ENCODE measurements around the gene GNE. TPM values are rescaled to one million over a fixed set of nuclear protein-coding genes. Genes with fewer than 3 reads are reported as not detected.

GNE gene
- total RNA-seq, 1 experiment from 2014 or later, result 4.6 TPM

DNA sequence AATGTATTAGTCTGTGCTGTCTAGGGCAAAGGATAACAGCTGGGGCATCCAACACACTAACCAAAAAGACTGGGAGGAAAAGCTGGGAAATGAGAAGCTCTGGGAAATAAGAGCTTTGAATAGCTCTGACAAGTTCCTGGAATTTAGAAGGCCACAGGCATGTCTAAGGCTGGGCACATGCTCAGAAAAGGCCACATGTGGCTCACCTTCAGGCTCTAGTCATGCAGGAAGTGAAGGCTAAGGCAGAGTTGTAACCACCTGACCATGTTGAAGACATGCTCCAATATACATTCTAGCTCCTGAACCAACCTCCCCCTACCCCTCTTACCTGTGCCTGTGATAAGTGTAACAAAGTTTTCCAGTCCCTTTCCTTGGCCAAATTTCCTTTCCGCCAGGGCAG, 35.8 kb downstream of the GNE start:
- H3K27me3 Mint-ChIP-seq (ENCODE audit: low read depth), result no peaks in the 10 kb centered on the region
- CTCF ChIA-PET, result interaction anchor here (0.7 to 1.6 kb wide), 2 partner anchors 106 to 122 kb away, joined by 3 to 5 read pairs; no protein-coding TSS in a partner anchor

DNA sequence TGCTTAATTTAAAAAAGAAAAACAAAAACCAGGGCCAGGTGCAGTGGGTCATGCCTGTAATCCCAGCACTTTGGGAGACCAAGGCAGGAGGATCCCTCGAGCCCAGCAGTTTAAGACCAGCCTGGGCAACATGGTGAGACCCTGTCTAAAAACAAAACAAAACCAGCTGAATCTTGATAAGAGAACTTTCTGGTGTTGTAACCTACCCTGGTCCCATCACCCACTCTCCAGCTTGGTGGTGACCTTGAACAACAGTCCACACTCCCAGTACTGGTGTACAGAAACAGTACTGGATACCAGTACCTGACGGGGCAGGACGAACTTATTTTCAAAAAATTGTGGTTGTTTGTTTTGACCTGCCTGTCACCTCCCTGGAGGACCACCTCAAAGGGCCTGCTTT, 36.6 kb downstream of the GNE start:
- ChIA-PET POLR2A (no interaction called here), CTCF (interaction anchor here (0.7 kb wide), 1 partner anchor 121 kb away, joined by 3 read pairs; no protein-coding TSS in a partner anchor)
- H3K36me3 Mint-ChIP-seq, result peaks cover 50% of the 10 kb centered on the region
- H3K9me3 Mint-ChIP-seq, result peaks cover 7% of the 10 kb centered on the region
- no peak for ATAC-seq
- peaks cover 4% of the 10 kb centered on the region; the same call in 1 of the 2 replicates for H3K4me1 Mint-ChIP-seq
- H3K4me3 Mint-ChIP-seq, result no peak overlapping the region
- no peak for DNase-seq (ENCODE audit: low spot score)
- H3K27ac Mint-ChIP-seq, result no peak overlapping the region
- no peaks in the 10 kb centered on the region for H3K27me3 Mint-ChIP-seq (ENCODE audit: low read depth)
- TF ChIP-seq, protein P1, sequence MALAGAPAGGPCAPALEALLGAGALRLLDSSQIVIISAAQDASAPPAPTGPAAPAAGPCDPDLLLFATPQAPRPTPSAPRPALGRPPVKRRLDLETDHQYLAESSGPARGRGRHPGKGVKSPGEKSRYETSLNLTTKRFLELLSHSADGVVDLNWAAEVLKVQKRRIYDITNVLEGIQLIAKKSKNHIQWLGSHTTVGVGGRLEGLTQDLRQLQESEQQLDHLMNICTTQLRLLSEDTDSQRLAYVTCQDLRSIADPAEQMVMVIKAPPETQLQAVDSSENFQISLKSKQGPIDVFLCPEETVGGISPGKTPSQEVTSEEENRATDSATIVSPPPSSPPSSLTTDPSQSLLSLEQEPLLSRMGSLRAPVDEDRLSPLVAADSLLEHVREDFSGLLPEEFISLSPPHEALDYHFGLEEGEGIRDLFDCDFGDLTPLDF (CRISPR knock-in tag; IDR thresholded peaks at IDR 0.05), result no peak
- TF ChIP-seq SMAD4 (CRISPR knock-in tag; IDR thresholded peaks at IDR 0.05) (no peak), FOXP1 (CRISPR knock-in tag; IDR thresholded peaks at IDR 0.05; ENCODE audit: borderline replicate concordance) (no peak), GTF2I (CRISPR knock-in tag; conservative IDR thresholded peaks at IDR 0.05) (no peak)
- TF ChIP-seq, protein P2, sequence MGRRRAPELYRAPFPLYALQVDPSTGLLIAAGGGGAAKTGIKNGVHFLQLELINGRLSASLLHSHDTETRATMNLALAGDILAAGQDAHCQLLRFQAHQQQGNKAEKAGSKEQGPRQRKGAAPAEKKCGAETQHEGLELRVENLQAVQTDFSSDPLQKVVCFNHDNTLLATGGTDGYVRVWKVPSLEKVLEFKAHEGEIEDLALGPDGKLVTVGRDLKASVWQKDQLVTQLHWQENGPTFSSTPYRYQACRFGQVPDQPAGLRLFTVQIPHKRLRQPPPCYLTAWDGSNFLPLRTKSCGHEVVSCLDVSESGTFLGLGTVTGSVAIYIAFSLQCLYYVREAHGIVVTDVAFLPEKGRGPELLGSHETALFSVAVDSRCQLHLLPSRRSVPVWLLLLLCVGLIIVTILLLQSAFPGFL (CRISPR knock-in tag; IDR thresholded peaks at IDR 0.05; ENCODE audit: borderline replicate concordance), result no peak
- TF ChIP-seq, protein P3, sequence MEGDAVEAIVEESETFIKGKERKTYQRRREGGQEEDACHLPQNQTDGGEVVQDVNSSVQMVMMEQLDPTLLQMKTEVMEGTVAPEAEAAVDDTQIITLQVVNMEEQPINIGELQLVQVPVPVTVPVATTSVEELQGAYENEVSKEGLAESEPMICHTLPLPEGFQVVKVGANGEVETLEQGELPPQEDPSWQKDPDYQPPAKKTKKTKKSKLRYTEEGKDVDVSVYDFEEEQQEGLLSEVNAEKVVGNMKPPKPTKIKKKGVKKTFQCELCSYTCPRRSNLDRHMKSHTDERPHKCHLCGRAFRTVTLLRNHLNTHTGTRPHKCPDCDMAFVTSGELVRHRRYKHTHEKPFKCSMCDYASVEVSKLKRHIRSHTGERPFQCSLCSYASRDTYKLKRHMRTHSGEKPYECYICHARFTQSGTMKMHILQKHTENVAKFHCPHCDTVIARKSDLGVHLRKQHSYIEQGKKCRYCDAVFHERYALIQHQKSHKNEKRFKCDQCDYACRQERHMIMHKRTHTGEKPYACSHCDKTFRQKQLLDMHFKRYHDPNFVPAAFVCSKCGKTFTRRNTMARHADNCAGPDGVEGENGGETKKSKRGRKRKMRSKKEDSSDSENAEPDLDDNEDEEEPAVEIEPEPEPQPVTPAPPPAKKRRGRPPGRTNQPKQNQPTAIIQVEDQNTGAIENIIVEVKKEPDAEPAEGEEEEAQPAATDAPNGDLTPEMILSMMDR (IDR thresholded peaks at IDR 0.05), result no peak
- TF ChIP-seq, protein P4, sequence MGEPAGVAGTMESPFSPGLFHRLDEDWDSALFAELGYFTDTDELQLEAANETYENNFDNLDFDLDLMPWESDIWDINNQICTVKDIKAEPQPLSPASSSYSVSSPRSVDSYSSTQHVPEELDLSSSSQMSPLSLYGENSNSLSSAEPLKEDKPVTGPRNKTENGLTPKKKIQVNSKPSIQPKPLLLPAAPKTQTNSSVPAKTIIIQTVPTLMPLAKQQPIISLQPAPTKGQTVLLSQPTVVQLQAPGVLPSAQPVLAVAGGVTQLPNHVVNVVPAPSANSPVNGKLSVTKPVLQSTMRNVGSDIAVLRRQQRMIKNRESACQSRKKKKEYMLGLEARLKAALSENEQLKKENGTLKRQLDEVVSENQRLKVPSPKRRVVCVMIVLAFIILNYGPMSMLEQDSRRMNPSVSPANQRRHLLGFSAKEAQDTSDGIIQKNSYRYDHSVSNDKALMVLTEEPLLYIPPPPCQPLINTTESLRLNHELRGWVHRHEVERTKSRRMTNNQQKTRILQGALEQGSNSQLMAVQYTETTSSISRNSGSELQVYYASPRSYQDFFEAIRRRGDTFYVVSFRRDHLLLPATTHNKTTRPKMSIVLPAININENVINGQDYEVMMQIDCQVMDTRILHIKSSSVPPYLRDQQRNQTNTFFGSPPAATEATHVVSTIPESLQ (CRISPR knock-in tag; IDR thresholded peaks at IDR 0.05), result no peak
- TF ChIP-seq, protein P5, sequence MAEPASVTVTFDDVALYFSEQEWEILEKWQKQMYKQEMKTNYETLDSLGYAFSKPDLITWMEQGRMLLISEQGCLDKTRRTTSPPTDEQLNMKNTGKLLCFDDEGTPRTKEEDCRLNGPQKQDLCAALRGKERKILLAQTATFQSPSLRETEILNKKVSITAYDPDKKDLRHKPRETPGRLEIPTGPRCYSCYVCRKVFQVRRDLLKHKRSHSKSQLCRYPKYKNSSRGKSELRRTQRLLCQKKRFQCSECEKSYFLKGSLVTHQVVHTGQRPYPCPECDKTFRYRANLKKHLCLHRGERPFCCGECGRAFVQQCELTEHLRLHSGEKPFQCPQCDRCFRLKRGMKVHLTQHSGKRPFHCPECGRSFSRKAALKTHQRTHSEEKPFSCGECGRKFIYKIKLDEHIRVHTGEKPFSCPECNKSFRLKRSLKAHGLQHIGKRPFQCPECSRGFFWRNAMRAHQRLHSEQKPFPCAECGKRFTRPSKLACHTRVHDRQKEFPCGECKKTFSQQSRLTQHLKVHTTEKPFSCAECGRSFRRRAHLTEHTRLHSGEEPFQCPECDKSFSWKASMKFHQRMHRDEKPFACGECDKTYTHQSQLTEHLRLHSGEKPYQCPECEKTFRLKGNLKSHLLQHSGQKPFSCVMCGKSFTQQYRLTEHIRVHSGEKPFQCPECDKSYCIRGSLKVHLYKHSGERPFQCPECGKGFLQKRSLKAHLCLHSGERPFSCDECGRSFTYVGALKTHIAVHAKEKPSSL (CRISPR knock-in tag; conservative IDR thresholded peaks at IDR 0.05), result no peak

More for the DNA sequence above, 35.8 kb downstream of the GNE start:
- TF ChIP-seq FOXJ3 (CRISPR knock-in tag; IDR thresholded peaks at IDR 0.05; ENCODE audit: borderline replicate concordance), result no peak
- TF ChIP-seq ESRRA (CRISPR knock-in tag; IDR thresholded peaks at IDR 0.05; ENCODE audit: borderline replicate concordance), result no peak
- TF ChIP-seq, protein P6, sequence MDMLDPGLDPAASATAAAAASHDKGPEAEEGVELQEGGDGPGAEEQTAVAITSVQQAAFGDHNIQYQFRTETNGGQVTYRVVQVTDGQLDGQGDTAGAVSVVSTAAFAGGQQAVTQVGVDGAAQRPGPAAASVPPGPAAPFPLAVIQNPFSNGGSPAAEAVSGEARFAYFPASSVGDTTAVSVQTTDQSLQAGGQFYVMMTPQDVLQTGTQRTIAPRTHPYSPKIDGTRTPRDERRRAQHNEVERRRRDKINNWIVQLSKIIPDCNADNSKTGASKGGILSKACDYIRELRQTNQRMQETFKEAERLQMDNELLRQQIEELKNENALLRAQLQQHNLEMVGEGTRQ (CRISPR knock-in tag; IDR thresholded peaks at IDR 0.05), result no peak
- TF ChIP-seq IRF2 (CRISPR knock-in tag; IDR thresholded peaks at IDR 0.05; ENCODE audit: borderline replicate concordance, low read depth), result no peak
- TF ChIP-seq ZNF416 (CRISPR knock-in tag; IDR thresholded peaks at IDR 0.05), result no peak
- TF ChIP-seq SP1 (CRISPR knock-in tag; conservative IDR thresholded peaks at IDR 0.05), result no peak
- TF ChIP-seq, protein P7, sequence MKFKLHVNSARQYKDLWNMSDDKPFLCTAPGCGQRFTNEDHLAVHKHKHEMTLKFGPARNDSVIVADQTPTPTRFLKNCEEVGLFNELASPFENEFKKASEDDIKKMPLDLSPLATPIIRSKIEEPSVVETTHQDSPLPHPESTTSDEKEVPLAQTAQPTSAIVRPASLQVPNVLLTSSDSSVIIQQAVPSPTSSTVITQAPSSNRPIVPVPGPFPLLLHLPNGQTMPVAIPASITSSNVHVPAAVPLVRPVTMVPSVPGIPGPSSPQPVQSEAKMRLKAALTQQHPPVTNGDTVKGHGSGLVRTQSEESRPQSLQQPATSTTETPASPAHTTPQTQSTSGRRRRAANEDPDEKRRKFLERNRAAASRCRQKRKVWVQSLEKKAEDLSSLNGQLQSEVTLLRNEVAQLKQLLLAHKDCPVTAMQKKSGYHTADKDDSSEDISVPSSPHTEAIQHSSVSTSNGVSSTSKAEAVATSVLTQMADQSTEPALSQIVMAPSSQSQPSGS (CRISPR knock-in tag; IDR thresholded peaks at IDR 0.05; ENCODE audit: borderline replicate concordance, low read depth), result no peak
- no peak for TF ChIP-seq ZNF263 (CRISPR knock-in tag; IDR thresholded peaks at IDR 0.05; ENCODE audit: low read depth)
- TF ChIP-seq, protein P2 (CRISPR knock-in tag; IDR thresholded peaks at IDR 0.05; ENCODE audit: borderline replicate concordance), result no peak
- TF ChIP-seq, protein P8, sequence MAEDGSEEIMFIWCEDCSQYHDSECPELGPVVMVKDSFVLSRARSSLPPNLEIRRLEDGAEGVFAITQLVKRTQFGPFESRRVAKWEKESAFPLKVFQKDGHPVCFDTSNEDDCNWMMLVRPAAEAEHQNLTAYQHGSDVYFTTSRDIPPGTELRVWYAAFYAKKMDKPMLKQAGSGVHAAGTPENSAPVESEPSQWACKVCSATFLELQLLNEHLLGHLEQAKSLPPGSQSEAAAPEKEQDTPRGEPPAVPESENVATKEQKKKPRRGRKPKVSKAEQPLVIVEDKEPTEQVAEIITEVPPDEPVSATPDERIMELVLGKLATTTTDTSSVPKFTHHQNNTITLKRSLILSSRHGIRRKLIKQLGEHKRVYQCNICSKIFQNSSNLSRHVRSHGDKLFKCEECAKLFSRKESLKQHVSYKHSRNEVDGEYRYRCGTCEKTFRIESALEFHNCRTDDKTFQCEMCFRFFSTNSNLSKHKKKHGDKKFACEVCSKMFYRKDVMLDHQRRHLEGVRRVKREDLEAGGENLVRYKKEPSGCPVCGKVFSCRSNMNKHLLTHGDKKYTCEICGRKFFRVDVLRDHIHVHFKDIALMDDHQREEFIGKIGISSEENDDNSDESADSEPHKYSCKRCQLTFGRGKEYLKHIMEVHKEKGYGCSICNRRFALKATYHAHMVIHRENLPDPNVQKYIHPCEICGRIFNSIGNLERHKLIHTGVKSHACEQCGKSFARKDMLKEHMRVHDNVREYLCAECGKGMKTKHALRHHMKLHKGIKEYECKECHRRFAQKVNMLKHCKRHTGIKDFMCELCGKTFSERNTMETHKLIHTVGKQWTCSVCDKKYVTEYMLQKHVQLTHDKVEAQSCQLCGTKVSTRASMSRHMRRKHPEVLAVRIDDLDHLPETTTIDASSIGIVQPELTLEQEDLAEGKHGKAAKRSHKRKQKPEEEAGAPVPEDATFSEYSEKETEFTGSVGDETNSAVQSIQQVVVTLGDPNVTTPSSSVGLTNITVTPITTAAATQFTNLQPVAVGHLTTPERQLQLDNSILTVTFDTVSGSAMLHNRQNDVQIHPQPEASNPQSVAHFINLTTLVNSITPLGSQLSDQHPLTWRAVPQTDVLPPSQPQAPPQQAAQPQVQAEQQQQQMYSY (CRISPR knock-in tag; IDR thresholded peaks at IDR 0.05), result no peak
- H3K36me3 Mint-ChIP-seq, result peaks cover 55% of the 10 kb centered on the region
- H3K4me3 Mint-ChIP-seq, result no peak overlapping the region
- POLR2A ChIA-PET, result no interaction called here
- no peak for DNase-seq (ENCODE audit: low spot score)
- H3K9me3 Mint-ChIP-seq, result peaks cover 7% of the 10 kb centered on the region
- peaks cover 4% of the 10 kb centered on the region; the same call in 1 of the 2 replicates for H3K4me1 Mint-ChIP-seq
- no peak overlapping the region for H3K27ac Mint-ChIP-seq
- no peak for ATAC-seq
